ENCODE measurements around the gene TIPRL. TPM values are rescaled to one million over a fixed set of nuclear protein-coding genes. Genes with fewer than 3 reads are reported as not detected.

The TIPRL gene
- total RNA-seq, 4 donors from 2014 or later, result 4.0 to 24.0 (median 19.6) TPM

GRCh38 chr1:168145184-168146159 lies 33.3 kb upstream of the TIPRL start:
- no peaks in the 10 kb centered on the region for H3K4me1 ChIP-seq
- H3K4me3 ChIP-seq, result no peak overlapping the region
- in situ Hi-C loops (cut with MboI; ENCODE audit: low pct_ligation_motif_present in 1 of 4, low pct_unique_long_range_greater_than_20kb in 1 of 4, low sequenced_read_pairs in 3 of 4), result no loop called here

GRCh38 chr1:168146160-168146539 lies 32.6 kb upstream of the TIPRL start:
- Histone ChIP-seq H3K36me3 (no peaks in the 10 kb centered on the region), H3K27me3 (no peaks in the 10 kb centered on the region), H3K4me3 (no peak overlapping the region), H3K9me3 (no peaks in the 10 kb centered on the region), H3K27ac (no peak overlapping the region), H3K4me1 (no peaks in the 10 kb centered on the region)
- 49 to 53% methylated on average over 4 to 5 of the region's 5 CpGs for WGBS, 2 donors (ENCODE audit: low coverage in 1 of 2)
- TF ChIP-seq EP300 (IDR thresholded peaks at IDR 0.05; ENCODE audit: low read depth), result no peak
- TF ChIP-seq CTCF (IDR thresholded peaks at IDR 0.05), result no peak
- no peak for TF ChIP-seq POLR2A (IDR thresholded peaks at IDR 0.05)
- no peak for TF ChIP-seq POLR2AphosphoS5 (IDR thresholded peaks at IDR 0.05)
- no peak for DNase-seq
- in situ Hi-C loops (cut with MboI; ENCODE audit: low pct_ligation_motif_present in 1 of 4, low pct_unique_long_range_greater_than_20kb in 1 of 4, low sequenced_read_pairs in 3 of 4) (no loop called here), intact Hi-C loops (cut with DNase I; ENCODE audit: low total_unique reads) (no loop called here)

More at GRCh38 chr1:168145184-168146159, 33.3 kb upstream of the TIPRL start:
- peak; percentile 91 for DNase-seq
- WGBS, 2 donors (ENCODE audit: low coverage in 1 of 2), result 26 to 30% methylated on average over 6 to 13 of the region's 15 CpGs
- intact Hi-C loops (cut with DNase I; ENCODE audit: low total_unique reads), result no loop called here
- no peak overlapping the region for H3K27ac ChIP-seq
- H3K9me3 ChIP-seq, result no peaks in the 10 kb centered on the region
- H3K27me3 ChIP-seq, result no peaks in the 10 kb centered on the region
- TF ChIP-seq POLR2AphosphoS5 (IDR thresholded peaks at IDR 0.05), result no peak
- TF ChIP-seq CTCF (IDR thresholded peaks at IDR 0.05), result peak; percentile 85 to 99 (median 99)
- TF ChIP-seq POLR2A (IDR thresholded peaks at IDR 0.05), result no peak
- TF ChIP-seq EP300 (IDR thresholded peaks at IDR 0.05; ENCODE audit: low read depth), result no peak
- no peaks in the 10 kb centered on the region for H3K36me3 ChIP-seq

- Histone ChIP-seq H3K9me3 (no peaks in the 10 kb centered on the region), H3K4me3 (no peak overlapping the region), H3K27me3 (no peaks in the 10 kb centered on the region), H3K27ac (no peak overlapping the region), H3K36me3 (no peaks in the 10 kb centered on the region), H3K4me1 (no peaks in the 10 kb centered on the region)
- TF ChIP-seq EP300 (IDR thresholded peaks at IDR 0.05; ENCODE audit: low read depth) (no peak), POLR2AphosphoS5 (IDR thresholded peaks at IDR 0.05) (no peak), POLR2A (IDR thresholded peaks at IDR 0.05) (no peak), CTCF (IDR thresholded peaks at IDR 0.05) (no peak)
- WGBS, 2 donors (ENCODE audit: low coverage in 1 of 2), result 82 to 87% methylated on average over 6 to 11 of the region's 11 CpGs
- in situ Hi-C loops (cut with MboI; ENCODE audit: low pct_ligation_motif_present in 1 of 4, low pct_unique_long_range_greater_than_20kb in 1 of 4, low sequenced_read_pairs in 3 of 4) (no loop called here), intact Hi-C loops (cut with DNase I; ENCODE audit: low total_unique reads) (no loop called here)
- DNase-seq, result no peak
Observed at GRCh38 chr1:168146626-168147025, 32.1 kb upstream of the TIPRL start.

GRCh38 chr1:168148916-168149315 lies 29.8 kb upstream of the TIPRL start:
- intact Hi-C loops (cut with DNase I; ENCODE audit: low total_unique reads) (no loop called here), in situ Hi-C loops (cut with MboI; ENCODE audit: low pct_ligation_motif_present in 1 of 4, low pct_unique_long_range_greater_than_20kb in 1 of 4, low sequenced_read_pairs in 3 of 4) (no loop called here)
- H3K4me3 ChIP-seq, result no peak overlapping the region
- peak overlapping the region in 2 of 4 donors; percentile 58 to 67 for H3K27ac ChIP-seq
- no peaks in the 10 kb centered on the region for H3K9me3 ChIP-seq
- H3K36me3 ChIP-seq, result no peaks in the 10 kb centered on the region
- no peak for DNase-seq
- H3K27me3 ChIP-seq, result no peaks in the 10 kb centered on the region
- 37 to 56% methylated on average over 4 of the region's 4 CpGs for WGBS, 2 donors (ENCODE audit: low coverage in 1 of 2)
- no peaks in the 10 kb centered on the region for H3K4me1 ChIP-seq
- no peak for TF ChIP-seq POLR2A (IDR thresholded peaks at IDR 0.05)
- TF ChIP-seq EP300 (IDR thresholded peaks at IDR 0.05; ENCODE audit: low read depth), result no peak

Data from transverse colon (tissue), 4 donors.